Measurements from ENCODE around the gene IP6K1. TPM values are rescaled to one million over a fixed set of nuclear protein-coding genes. Genes with fewer than 3 reads are reported as not detected.

IP6K1 gene
- total RNA-seq, 1 experiment from 2014 or later, result 42.2 TPM

GRCh38 chr3:49721896-49722781 is 64.2 kb downstream of the IP6K1 start:
- Histone ChIP-seq H3K4me1 (ENCODE audit: insufficient read depth, low read length) (no peaks in the 10 kb centered on the region), H3K56ac (ENCODE audit: insufficient read length, low read depth, low read length) (no peak overlapping the region), H2BK120ac (ENCODE audit: low read depth, low read length, poor library complexity, severe bottlenecking) (no peak overlapping the region), H2BK20ac (ENCODE audit: low read depth, low read length, poor library complexity, severe bottlenecking) (no peak overlapping the region), H3K79me1 (ENCODE audit: insufficient read depth, low read depth, low read length, poor library complexity, severe bottlenecking) (peaks cover 2% of the 10 kb centered on the region), H3K23me2 (ENCODE audit: insufficient read length, low read depth, low read length, poor library complexity, severe bottlenecking) (peaks cover 25% of the 10 kb centered on the region), H3K27ac (ENCODE audit: insufficient read length, low read depth, low read length) (no peak overlapping the region), H3K4me2 (ENCODE audit: insufficient read depth, insufficient read length, low read length) (peak overlapping the region; percentile 60), H3K4ac (ENCODE audit: low read depth, low read length) (no peak overlapping the region), H2AK5ac (ENCODE audit: insufficient read length, low read length) (no peak overlapping the region), H3K79me2 (ENCODE audit: insufficient read depth, low read length) (no peaks in the 10 kb centered on the region), H2BK15ac (ENCODE audit: low read depth, low read length) (no peak overlapping the region), H4K5ac (ENCODE audit: insufficient read length, low read depth, low read length) (no peak overlapping the region), H3K18ac (ENCODE audit: insufficient read length, low read depth, low read length) (no peak overlapping the region), H2BK12ac (ENCODE audit: insufficient read length, low read depth, low read length) (no peak overlapping the region), H4K20me1 (ENCODE audit: control insufficient read depth, insufficient read depth, insufficient read length) (no peaks in the 10 kb centered on the region), H3K9me3 (ENCODE audit: control insufficient read depth, low read depth, low read length) (no peaks in the 10 kb centered on the region), H3K23ac (ENCODE audit: insufficient read length, low read depth, low read length) (no peak overlapping the region), H3K27me3 (ENCODE audit: insufficient read depth, low read length) (no peaks in the 10 kb centered on the region), H2AFZ (ENCODE audit: low read length) (no peak overlapping the region), H3K9ac (ENCODE audit: extremely low read depth, insufficient read length, low read length) (no peak overlapping the region), H2BK5ac (ENCODE audit: insufficient read length, low read length) (no peak overlapping the region), H4K8ac (replicated peaks; ENCODE audit: insufficient read length, low read depth, low read length) (no peak overlapping the region), H3K14ac (ENCODE audit: insufficient read depth, low read length) (no peak overlapping the region), H4K91ac (ENCODE audit: insufficient read length, low read depth, low read length) (no peak overlapping the region), H3T11ph (ENCODE audit: low read length) (no peak overlapping the region)
- DNase-seq, result no peak
- H3K9me3 Mint-ChIP-seq, result no peaks in the 10 kb centered on the region
- H3K36me3 Mint-ChIP-seq (ENCODE audit: insufficient read depth in 1 of 3, low read depth in 3 of 3), result peaks cover 0 to 38% (median 30%) of the 10 kb centered on the region in 3 experiments; a peak in 6 of 7 replicates
- H3K4me1 Mint-ChIP-seq, result peaks cover 18 to 22% of the 10 kb centered on the region in 2 experiments
- peak overlapping the region; percentile 87 to 96 for H3K4me3 Mint-ChIP-seq
- TF ChIP-seq, protein P1, sequence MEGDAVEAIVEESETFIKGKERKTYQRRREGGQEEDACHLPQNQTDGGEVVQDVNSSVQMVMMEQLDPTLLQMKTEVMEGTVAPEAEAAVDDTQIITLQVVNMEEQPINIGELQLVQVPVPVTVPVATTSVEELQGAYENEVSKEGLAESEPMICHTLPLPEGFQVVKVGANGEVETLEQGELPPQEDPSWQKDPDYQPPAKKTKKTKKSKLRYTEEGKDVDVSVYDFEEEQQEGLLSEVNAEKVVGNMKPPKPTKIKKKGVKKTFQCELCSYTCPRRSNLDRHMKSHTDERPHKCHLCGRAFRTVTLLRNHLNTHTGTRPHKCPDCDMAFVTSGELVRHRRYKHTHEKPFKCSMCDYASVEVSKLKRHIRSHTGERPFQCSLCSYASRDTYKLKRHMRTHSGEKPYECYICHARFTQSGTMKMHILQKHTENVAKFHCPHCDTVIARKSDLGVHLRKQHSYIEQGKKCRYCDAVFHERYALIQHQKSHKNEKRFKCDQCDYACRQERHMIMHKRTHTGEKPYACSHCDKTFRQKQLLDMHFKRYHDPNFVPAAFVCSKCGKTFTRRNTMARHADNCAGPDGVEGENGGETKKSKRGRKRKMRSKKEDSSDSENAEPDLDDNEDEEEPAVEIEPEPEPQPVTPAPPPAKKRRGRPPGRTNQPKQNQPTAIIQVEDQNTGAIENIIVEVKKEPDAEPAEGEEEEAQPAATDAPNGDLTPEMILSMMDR (conservative IDR thresholded peaks at IDR 0.05), result no peak
- whole genome bisulfite sequencing (ENCODE audit: extremely low coverage, insufficient read length, low lambda C conversion rate), result no CpG with 5 or more reads among the region's 26 CpGs
- 0 out of 7 replicates have a peak overlapping the region, but pooled peaks of 1 of the 3 experiments have one; percentile 23 for H3K27ac Mint-ChIP-seq
- H3K27me3 Mint-ChIP-seq (ENCODE audit: low read depth), result peaks cover 4% of the 10 kb centered on the region
